Umbilical cord (tissue), 2 donors: ENCODE data around the gene PTER. TPM values are rescaled to one million over a fixed set of nuclear protein-coding genes. Genes with fewer than 3 reads are reported as not detected.

Experiments used
- DNase-seq: peaks from one replicate; pipeline ENCODE4 v3.0.0-alpha.2; 2015; ENCODE audit warnings: low spot score
- total RNA-seq: library from RNA; depleted of rRNA; stranded (reverse); fragments of >200 nt; gene quantifications from one replicate; pipeline ENCODE4 v1.2.3, GENCODE V29; 2014; ENCODE audit warnings: low replicate concordance; ENCODE audit not compliant: insufficient read depth

Gene PTER
- total RNA-seq, 1 donor from 2014 or later: 14.4 TPM

GRCh38 chr10:16470747-16471146, 33.9 kb downstream of the PTER start:
- DNase-seq: no peak

GRCh38 chr10:16472828-16473227, 36.0 kb downstream of the PTER start:
- no peak for DNase-seq

GRCh38 chr10:16477757-16478156, 40.9 kb downstream of the PTER start:
- no peak for DNase-seq

- DNase-seq: no peak
These were observed 42.0 kb downstream of the PTER start for GRCh38 chr10:16478801-16479200.

- no peak for DNase-seq
These were observed 44.4 kb downstream of the PTER start for GRCh38 chr10:16481052-16481728.

- DNase-seq: no peak
These were observed 46.6 kb downstream of the PTER start for GRCh38 chr10:16483241-16483917.

- DNase-seq: no peak
These were observed 53.7 kb downstream of the PTER start for GRCh38 chr10:16490511-16490910.

- no peak for DNase-seq
These were observed 55.1 kb downstream of the PTER start for GRCh38 chr10:16491933-16492332.

GRCh38 chr10:16493884-16494536, 57.2 kb downstream of the PTER start:
- DNase-seq: no peak

GRCh38 chr10:16497911-16498310, 61.1 kb downstream of the PTER start:
- DNase-seq: no peak

GRCh38 chr10:16505161-16505560, 68.4 kb downstream of the PTER start:
- DNase-seq: peak; percentile 55

- no peak for DNase-seq
These were observed 73.2 kb downstream of the PTER start for GRCh38 chr10:16509996-16510395.

- no peak for DNase-seq
These were observed 74.0 kb downstream of the PTER start for GRCh38 chr10:16510843-16511242.

GRCh38 chr10:16518822-16519221, 82.0 kb downstream of the PTER start:
- no peak for DNase-seq

GRCh38 chr10:16519250-16519907, 82.6 kb downstream of the PTER start:
- no peak for DNase-seq

- no peak for DNase-seq
These were observed 83.4 kb downstream of the PTER start for GRCh38 chr10:16519908-16520861.

- DNase-seq: peak; percentile 1
These were observed 84.1 kb downstream of the PTER start for GRCh38 chr10:16520900-16521299.

GRCh38 chr10:16521311-16522016, 84.7 kb downstream of the PTER start, which contains the start of gene C1QL3:
TSS of gene C1QL3 (minus strand) at chr10:16521879. CDS start at chr10:16521065, 814 bp downstream.
- DNase-seq: peak; percentile 7

- DNase-seq: no peak
These were observed 90.6 kb downstream of the PTER start for GRCh38 chr10:16527452-16527851.

- DNase-seq: no peak
These were observed 93.0 kb downstream of the PTER start for GRCh38 chr10:16529853-16530252.
